ENCODE results near the gene ZBTB16.

- no peak for TF ChIP-seq CTCF (IDR thresholded peaks at IDR 0.05)
- TF ChIP-seq EP300 (IDR thresholded peaks at IDR 0.05): no peak
- no peak for TF ChIP-seq POLR2A (IDR thresholded peaks at IDR 0.05)
Observed at GRCh38 chr11:114216796-114217180, 157.3 kb downstream of the ZBTB16 start.

Data from stomach (tissue), 4 donors.